Chondrocyte (in vitro differentiated cells): Measurements from ENCODE around the gene NAV3. TPM values are rescaled to one million over a fixed set of nuclear protein-coding genes. Genes with fewer than 3 reads are reported as not detected.

Source experiments
- DNase-seq: peaks from one replicate; pipeline ENCODE4 v3.0.0; 2021; ENCODE audit warnings: mixed read lengths, low spot score
- H3K27ac Mint-ChIP-seq: one replicate; pipeline ENCODE4 v1.8.0; 2021; ENCODE audit warnings: mild to moderate bottlenecking, moderate library complexity, mixed read lengths; ENCODE audit not compliant: unreplicated experiment
- H3K27me3 Mint-ChIP-seq: 2 replicates; pipeline ENCODE4 v1.8.0; 2021; ENCODE audit warnings: low read depth, mixed read lengths
- H3K36me3 Mint-ChIP-seq: 2 replicates; pipeline ENCODE4 v1.8.0; 2021; ENCODE audit warnings: low read depth, mixed read lengths
- H3K4me1 Mint-ChIP-seq: 2 replicates; pipeline ENCODE4 v1.8.0; 2021; ENCODE audit warnings: low read depth, mild to moderate bottlenecking, mixed read lengths
- H3K4me3 Mint-ChIP-seq: one replicate; pipeline ENCODE4 v1.8.0; 2021; ENCODE audit warnings: mild to moderate bottlenecking, moderate library complexity, mixed read lengths; ENCODE audit not compliant: unreplicated experiment
- H3K9me3 Mint-ChIP-seq: 2 replicates; pipeline ENCODE4 v1.8.0; 2021; ENCODE audit warnings: low read depth, mixed read lengths
- CTCF ChIP-seq: fragments of 200-600 bp; sonication (generic); IDR thresholded peaks from 2 replicates; pipeline ENCODE4 v1.5.0; 2021; ENCODE audit warnings: antibody characterized with exemption, mild to moderate bottlenecking, moderate library complexity
- total RNA-seq: library from RNA; stranded (reverse); gene quantifications from 3 replicates; pipeline ENCODE4 v1.2.1, GENCODE V29; 2021

The NAV3 gene
- total RNA-seq, 1 donor from 2014 or later: 29.9 TPM

- Mint-ChIP-seq H3K4me3 (no peak overlapping the region), H3K4me1 (peaks cover 18% of the 10 kb centered on the region), H3K36me3 (no peaks in the 10 kb centered on the region), H3K27ac (no peak overlapping the region), H3K9me3 (no peaks in the 10 kb centered on the region), H3K27me3 (no peaks in the 10 kb centered on the region)
- DNase-seq: no peak
- no peak for TF ChIP-seq CTCF
These were observed 34.5 kb downstream of the NAV3 start for GRCh38 chr12:77865178-77865577.

- peaks cover 5% of the 10 kb centered on the region for H3K4me1 Mint-ChIP-seq
- no peak for DNase-seq
- H3K9me3 Mint-ChIP-seq: no peaks in the 10 kb centered on the region
- H3K27ac Mint-ChIP-seq: no peak overlapping the region
- no peaks in the 10 kb centered on the region for H3K36me3 Mint-ChIP-seq
- peaks cover 4% of the 10 kb centered on the region for H3K27me3 Mint-ChIP-seq
- H3K4me3 Mint-ChIP-seq: no peak overlapping the region
- no peak for TF ChIP-seq CTCF
These were observed 48.2 kb downstream of the NAV3 start for GRCh38 chr12:77878901-77879300.

DNA sequence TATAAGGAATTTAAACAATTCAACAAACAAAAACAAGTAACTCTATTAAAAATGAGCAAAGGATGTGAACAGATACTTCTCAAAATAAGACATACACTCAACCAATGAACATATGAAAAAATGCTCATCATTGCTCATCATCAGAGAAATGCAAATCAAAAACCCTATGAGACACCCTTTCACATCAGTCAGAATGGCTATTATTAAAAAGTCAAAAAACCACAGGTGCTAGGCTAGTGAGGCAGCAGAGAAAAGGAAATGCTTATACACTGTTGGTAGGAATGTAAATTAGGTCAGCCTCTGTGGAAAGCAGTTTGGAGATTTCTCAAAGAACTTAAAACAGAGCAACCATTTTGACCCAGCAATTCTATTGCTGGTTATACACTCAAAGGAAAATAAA, 52.0 kb downstream of the NAV3 start:
- H3K27ac Mint-ChIP-seq: no peak overlapping the region

GRCh38 chr12:77888611-77889010, 57.9 kb downstream of the NAV3 start:
- Mint-ChIP-seq H3K4me3 (no peak overlapping the region), H3K27ac (no peak overlapping the region), H3K9me3 (peaks cover 9% of the 10 kb centered on the region), H3K4me1 (peaks cover 4% of the 10 kb centered on the region), H3K36me3 (no peaks in the 10 kb centered on the region), H3K27me3 (peaks cover 3% of the 10 kb centered on the region)
- no peak for TF ChIP-seq CTCF
- DNase-seq: no peak

More for the DNA sequence above, 52.0 kb downstream of the NAV3 start:
- H3K27me3 Mint-ChIP-seq: peaks cover 4% of the 10 kb centered on the region
- no peaks in the 10 kb centered on the region for H3K36me3 Mint-ChIP-seq
- H3K4me1 Mint-ChIP-seq: peaks cover 5% of the 10 kb centered on the region
- H3K4me3 Mint-ChIP-seq: no peak overlapping the region
- no peak for DNase-seq
- TF ChIP-seq CTCF: no peak
- H3K9me3 Mint-ChIP-seq: peaks cover 2% of the 10 kb centered on the region

GRCh38 chr12:77891518-77892147, 60.9 kb downstream of the NAV3 start:
- Mint-ChIP-seq H3K36me3 (no peaks in the 10 kb centered on the region), H3K9me3 (peaks cover 7% of the 10 kb centered on the region), H3K27me3 (no peaks in the 10 kb centered on the region), H3K27ac (no peak overlapping the region), H3K4me3 (no peak overlapping the region), H3K4me1 (peaks cover 10% of the 10 kb centered on the region)
- DNase-seq: no peak
- TF ChIP-seq CTCF: no peak
